Germinal center (tissue), 1 donor: ENCODE measurements around the gene PC.

Experiments used
- DNase-seq: peaks from one replicate; pipeline ENCODE4 v3.0.0; 2012; ENCODE audit warnings: mixed read lengths, low spot score

The PC gene

GRCh38 chr11:66909181-66909580 is 49.0 kb downstream of the PC start:
- DNase-seq, result no peak

DNA sequence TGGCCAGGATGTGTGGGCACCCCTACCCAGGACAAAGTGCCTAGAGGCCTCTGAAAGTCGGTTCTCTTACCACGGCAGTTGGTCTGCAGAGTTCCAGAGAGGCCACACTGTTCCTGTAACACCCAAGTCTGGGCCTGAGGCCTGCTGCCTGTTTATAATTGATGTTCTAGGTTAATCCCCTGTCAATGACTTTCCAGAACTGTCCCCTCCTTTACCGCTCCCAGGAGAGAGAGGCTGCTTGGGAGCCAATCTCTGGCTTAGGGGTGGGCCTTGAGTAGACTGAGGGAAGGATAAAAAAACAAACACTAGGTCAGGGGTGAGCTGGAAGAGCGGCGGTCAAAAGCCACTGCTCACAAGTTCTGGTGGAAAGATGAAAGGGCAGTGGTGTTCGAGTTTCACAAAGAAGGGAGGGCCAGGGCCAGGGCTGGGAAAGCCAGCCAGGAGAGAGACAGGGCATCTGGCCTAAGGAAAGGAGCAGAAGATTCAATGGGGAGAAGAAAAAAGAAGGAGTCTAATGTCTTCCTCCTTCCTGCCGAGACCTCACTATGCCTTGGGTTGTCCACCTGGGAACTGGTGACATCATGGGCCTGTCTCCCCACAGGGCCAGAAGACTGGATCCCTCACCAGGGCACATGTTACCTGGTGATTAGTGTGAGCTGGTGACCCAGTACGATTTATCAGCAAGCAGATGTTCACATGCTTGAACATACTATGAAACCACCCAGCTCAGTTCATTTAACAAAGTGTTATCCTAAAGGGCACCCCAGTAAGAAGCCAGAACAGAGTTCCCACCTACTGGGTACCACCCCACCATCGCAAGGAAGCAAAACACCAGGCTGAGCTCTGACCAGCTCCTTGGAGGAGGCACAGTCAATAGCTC is 50.2 kb downstream of the PC start:
- DNase-seq, result no peak

DNA sequence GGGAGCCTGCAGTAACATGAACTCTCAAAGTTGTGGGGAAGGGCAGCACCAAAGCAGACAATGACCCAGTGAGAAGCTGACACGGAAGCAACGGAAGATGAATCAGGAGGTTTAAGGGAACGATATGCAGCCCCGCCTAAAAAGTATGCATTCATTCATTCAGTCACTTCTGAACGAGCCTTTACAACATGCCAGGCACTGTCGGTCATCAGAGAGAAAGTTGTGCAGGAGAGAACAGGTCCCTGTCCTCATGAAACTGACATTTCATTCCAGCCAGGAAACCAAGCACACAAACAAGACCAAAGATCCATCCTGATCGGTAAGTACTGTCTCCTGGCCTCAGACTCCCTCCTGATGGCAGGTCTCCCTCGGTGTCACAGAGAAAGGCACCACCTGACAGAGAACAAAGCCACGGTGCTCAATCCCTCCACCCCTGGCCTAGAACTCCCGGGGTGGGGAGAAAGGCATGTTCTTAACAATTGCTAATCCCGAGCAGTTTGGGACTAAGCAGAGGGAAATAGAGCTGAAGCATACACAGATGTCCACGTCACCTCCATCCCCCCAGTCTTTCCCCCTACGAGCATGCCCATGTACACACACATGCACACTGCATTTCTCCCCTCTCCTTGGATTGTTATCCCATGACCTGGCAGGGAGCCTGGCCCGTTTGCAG is 52.0 kb downstream of the PC start:
- no peak for DNase-seq

GRCh38 chr11:66905631-66906030 is 52.6 kb downstream of the PC start:
- no peak for DNase-seq

DNA sequence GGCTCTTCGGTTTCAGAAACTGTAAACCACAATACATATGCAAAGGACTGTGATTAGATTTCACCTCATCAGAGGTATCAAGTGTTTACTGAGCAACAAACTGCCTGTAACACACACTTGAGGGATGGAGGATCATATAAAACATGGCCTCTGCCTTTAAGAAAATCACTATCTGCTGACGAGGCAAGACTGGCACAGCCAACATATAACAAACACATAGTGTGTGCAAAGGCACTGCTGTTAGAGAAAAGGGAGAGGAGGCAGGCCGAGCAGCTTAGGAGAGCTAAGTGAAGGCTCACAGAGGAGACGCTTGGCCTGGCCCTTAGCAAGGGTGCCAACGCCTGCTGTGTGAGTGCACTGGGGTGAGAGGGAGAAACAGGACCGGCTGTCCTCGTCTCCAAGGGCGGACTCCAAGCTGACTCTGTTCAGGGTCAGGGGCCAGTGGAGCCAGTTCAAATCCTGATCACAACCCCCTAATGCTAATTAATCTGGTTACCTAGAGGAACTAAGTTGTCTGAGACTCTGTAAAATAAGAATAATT is 53.1 kb downstream of the PC start:
- no peak for DNase-seq

DNA sequence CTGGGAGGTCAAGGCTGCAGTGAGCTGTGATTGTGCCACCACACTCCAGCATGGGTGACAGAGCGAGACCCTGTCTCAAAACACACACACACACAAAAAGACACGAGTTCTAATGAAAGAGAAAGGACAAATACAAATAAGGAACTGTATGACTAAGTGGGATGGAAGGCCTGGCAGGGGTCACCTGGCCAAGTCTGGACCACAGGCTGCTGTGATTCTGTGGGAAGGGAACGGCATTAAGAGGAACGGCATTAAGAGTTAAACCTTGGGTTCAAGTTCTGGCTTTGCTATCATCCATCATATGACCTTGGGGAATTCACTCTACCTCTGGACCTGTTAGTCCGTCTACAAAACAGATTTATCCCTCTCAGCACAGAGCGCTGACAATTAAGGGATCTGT is 53.6 kb downstream of the PC start:
- no peak for DNase-seq

- no peak for DNase-seq
These were observed 54.1 kb downstream of the PC start for GRCh38 chr11:66904055-66904454.

- no peak for DNase-seq
These were observed 55.6 kb downstream of the PC start for GRCh38 chr11:66902486-66903177.

GRCh38 chr11:66901964-66902390 is 56.2 kb downstream of the PC start:
- no peak for DNase-seq

DNA sequence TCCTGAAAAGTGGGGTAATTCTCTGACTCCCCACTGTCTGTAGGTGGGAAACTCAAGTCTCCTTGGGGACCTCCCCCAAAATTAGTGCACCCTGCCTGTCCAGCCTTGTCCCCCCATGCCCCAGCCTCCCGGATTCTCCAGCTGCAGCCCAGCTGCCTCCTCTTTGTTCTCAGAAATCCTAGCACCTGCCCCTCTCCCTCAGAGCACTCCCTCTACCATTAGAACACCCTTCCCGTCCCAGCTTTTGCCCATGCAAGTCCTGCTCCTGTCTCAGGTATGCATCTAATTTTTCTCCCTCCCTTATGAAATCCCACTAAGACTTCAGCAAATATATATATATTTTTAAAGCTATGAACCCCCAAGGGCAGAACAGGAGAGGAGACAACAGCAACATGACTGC is 64.0 kb downstream of the PC start:
- no peak for DNase-seq

DNA sequence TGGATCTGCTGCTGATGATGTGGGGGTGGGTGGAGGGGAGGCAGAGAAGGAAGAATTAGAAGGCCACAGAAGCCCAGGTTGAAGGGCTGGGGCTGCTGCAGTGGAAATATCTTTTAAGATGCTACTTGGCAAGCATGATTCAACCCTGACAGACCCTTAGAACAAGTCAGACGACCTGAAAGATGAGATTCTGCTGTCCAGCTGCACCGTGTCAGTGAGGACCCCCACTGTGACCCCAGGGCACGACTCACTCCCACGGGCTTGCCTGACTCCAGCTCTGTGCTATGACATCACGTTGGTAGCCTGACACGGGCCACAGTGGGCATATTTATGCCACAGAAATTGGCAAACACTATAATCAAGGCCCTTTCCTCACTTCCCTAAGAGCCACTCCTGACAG is 65.3 kb downstream of the PC start:
- no peak for DNase-seq

- no peak for DNase-seq
These were observed 66.1 kb downstream of the PC start for GRCh38 chr11:66891851-66892660.

DNA sequence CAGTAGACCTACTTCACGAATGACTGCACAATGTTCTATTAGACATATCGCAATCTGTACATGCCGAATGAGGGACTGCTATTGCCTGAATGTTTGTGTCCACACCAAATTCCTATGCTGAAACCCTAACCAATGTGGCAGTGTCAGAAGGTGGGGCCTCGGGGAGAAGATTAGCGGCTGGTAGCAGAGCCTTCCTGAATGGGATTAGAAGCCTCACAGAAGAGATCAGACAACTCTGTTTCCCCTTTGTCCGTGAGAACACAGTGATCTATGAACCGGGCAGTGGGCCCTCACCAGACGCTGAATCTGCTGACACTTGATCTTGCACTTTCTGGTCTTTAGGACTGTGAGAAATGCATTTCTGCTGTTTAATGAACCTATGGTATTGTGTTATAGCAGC is 68.2 kb downstream of the PC start:
- no peak for DNase-seq

GRCh38 chr11:66888282-66888681 is 69.9 kb downstream of the PC start:
- no peak for DNase-seq

DNA sequence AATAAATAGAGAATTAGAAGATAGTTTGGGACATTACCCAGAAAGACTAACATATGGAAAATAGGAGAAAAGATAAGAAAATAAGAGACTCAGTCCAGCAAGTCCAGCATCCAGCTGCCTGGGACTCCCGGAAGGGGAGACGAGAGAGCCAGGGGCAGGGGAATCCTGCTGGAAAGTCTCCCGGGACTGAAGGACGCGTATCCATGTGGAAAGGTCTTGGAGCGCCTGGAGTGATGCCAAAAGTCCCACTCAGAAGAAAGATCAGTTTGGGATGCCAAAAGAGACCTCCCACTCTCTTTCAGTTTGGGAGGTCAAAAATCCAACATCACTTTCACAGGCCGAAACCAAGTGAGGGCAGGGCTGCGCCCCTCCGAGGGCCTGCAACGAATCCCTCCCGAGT is 70.7 kb downstream of the PC start:
- no peak for DNase-seq

DNA sequence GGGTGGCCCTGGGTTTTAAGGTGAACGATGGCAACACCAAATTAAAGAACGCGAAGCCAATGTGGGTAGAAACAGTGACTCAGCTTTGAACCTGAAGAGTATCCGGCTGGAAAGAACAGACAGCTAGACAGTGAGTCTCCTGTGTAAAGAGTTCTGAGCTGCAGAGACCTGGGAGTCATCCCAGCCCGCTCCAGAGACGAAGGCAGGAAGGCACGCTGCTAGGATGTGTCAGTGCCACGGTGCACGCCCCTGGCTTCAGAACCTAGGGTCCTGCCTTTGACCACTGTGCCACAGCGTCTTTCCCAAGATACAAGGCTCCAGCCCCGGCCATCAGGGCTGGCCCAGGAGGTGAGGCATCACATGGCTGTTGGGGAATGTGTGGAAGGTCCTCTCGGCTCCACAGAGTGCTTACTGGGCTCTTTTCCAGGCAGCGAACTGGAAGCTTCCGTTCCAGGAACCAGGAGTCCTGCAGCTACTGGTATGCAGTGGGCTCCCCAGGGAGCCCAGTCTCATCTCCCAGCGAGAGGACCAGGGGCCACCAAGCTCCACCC is 71.4 kb downstream of the PC start:
- DNase-seq, result no peak

- no peak for DNase-seq
These were observed 72.2 kb downstream of the PC start for GRCh38 chr11:66885950-66886440.

DNA sequence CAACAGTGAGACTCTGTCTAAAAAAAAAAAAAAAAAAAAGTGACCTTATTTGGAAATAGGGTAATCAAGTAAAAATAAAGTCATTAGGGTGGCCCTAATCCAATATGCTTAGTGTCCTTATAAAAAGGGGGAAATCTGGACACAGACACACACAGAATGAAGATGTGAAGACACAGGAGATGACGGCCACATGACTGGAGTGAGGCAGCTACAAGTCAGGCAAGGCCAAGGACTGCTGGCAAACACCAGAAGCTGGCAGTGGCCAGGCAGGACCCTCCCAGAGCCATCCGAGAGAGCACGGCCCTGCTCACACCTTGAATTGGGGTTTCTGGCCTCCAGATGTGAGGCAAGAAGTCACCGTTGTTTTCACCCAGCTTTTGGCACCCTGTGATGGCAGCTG is 72.7 kb downstream of the PC start:
- no peak for DNase-seq

GRCh38 chr11:66884443-66884842 is 73.7 kb downstream of the PC start:
- DNase-seq, result no peak

DNA sequence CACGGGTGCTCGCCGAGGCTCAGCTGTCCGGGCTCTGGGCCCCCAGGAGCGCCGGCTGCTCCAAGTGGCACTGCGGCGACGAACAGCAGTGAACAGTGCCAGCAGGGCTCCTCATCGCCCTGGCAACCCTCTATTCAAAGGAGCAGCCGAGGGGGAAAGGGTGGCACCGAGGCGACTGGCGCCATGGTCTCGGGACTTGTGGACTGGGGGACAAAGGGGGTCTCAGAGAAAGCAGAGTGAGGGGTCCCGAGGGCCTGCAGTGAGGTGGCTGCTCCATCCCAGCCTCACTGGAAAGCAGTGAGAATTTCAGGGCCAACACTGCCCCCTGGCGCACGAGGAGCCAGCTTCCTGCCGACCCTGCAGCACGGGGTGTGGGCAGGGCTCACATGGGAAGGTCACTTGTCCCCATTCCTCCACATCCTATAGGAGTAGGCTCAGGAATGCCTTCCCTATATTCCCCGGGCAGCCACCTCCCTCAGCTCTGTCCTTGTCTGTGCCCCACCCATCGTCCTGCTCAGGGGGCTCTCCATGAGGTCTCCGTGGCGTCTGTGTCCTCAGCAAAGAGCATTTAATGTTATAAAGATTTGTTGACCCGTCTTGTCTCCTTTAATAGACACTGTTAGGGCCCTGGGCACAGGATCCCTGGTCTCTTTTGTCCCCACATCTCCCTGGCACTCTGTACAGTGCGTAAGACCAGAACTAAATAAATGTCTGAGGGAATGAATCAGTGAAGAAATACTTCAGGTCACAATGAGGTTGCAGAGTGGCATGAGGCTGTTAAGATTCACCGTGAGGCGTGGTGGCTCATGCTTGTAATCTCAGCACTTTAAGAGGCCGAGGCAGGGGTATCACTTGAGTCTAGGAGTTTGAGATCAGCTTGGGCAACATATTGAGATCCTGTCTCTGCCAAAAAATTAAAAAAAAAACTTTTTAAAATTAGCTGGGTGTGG is 74.9 kb downstream of the PC start:
- peak; percentile 53 for DNase-seq
